Measurements from ENCODE around the gene CYP4A22. TPM values are rescaled to one million over a fixed set of nuclear protein-coding genes. Genes with fewer than 3 reads are reported as not detected.

CYP4A22 gene
- total and polyA plus RNA-seq, 9 of the 15 experiments (the other 6 are each of a cell fraction or from before 2014, with no cell fraction given) = 0.07 TPM; not detected in 8

GRCh38 chr1:47179988-47180563, 42.8 kb downstream of the CYP4A22 start (continued):
- no peak for TF ChIP-seq YBX1 (IDR thresholded peaks at IDR 0.05)
- TF ChIP-seq ZNF175 (CRISPR knock-in tag; IDR thresholded peaks at IDR 0.05; ENCODE audit: low read depth) = no peak
- no peak for TF ChIP-seq TFAM (CRISPR knock-in tag; conservative IDR thresholded peaks at IDR 0.05)
- peak; percentile 31; the same call in 1 of the 2 replicates for TF ChIP-seq ZNF766 (CRISPR knock-in tag; conservative IDR thresholded peaks at IDR 0.05)
- 0 out of 2 replicates have a peak, but pooled peaks have one; percentile 36 for TF ChIP-seq ZNF707 (CRISPR knock-in tag; conservative IDR thresholded peaks at IDR 0.05)
- TF ChIP-seq ZNF780A (CRISPR knock-in tag; IDR thresholded peaks at IDR 0.05) = no peak
- no peak for TF ChIP-seq SMAD3 (CRISPR knock-in tag; conservative IDR thresholded peaks at IDR 0.05)
- TF ChIP-seq U2AF2 (optimal IDR thresholded peaks at IDR 0.05; ENCODE audit: low read depth, low read length) = no peak
- peak; percentile 41 for TF ChIP-seq KDM5B (IDR thresholded peaks at IDR 0.05; ENCODE audit: insufficient replicate concordance, low read depth, low read length)
- TF ChIP-seq GABPA (tag; conservative IDR thresholded peaks at IDR 0.05; ENCODE audit: low read depth) = no peak
- peak; percentile 77 for TF ChIP-seq TCF3 (CRISPR knock-in tag; IDR thresholded peaks at IDR 0.05)
- peak; percentile 13 for TF ChIP-seq RBM25 (IDR thresholded peaks at IDR 0.05; ENCODE audit: low read depth, low read length, severe bottlenecking)
- no peak for TF ChIP-seq NR2C1 (IDR thresholded peaks at IDR 0.05)
- TF ChIP-seq NR2C1 (tag; IDR thresholded peaks at IDR 0.05) = no peak
- peak; percentile 42 for TF ChIP-seq MEIS2 (IDR thresholded peaks at IDR 0.05; ENCODE audit: partially characterized antibody)
- no peak for TF ChIP-seq ZNF143 (CRISPR knock-in tag; IDR thresholded peaks at IDR 0.05)
- no peak for TF ChIP-seq ZNF444 (CRISPR knock-in tag; IDR thresholded peaks at IDR 0.05)
- TF ChIP-seq BCOR (IDR thresholded peaks at IDR 0.05) = peak; percentile 86; the same call in 1 of the 2 replicates
- TF ChIP-seq POLR3G (IDR thresholded peaks at IDR 0.05; ENCODE audit: extremely low read depth, insufficient read length, insufficient replicate concordance) = no peak
- TF ChIP-seq HNRNPH1 (optimal IDR thresholded peaks at IDR 0.05; ENCODE audit: low read depth, low read length) = no peak
- TF ChIP-seq E2F8 (IDR thresholded peaks at IDR 0.05; ENCODE audit: low read depth, partially characterized antibody) = no peak
- no peak for TF ChIP-seq ZBTB34 (CRISPR knock-in tag; IDR thresholded peaks at IDR 0.05)
- no peak for TF ChIP-seq NR1H2 (CRISPR knock-in tag; IDR thresholded peaks at IDR 0.05)
- no peak for TF ChIP-seq OTX1 (CRISPR knock-in tag; IDR thresholded peaks at IDR 0.05)
- TF ChIP-seq RBBP5 (IDR thresholded peaks at IDR 0.05; ENCODE audit: borderline replicate concordance, insufficient read depth, low read length, poor library complexity, severe bottlenecking) = no peak
- peak; percentile 38; the same call in 1 of the 2 replicates for TF ChIP-seq SPI1 (IDR thresholded peaks at IDR 0.05; ENCODE audit: borderline replicate concordance, low read depth, low read length)
- no peak for TF ChIP-seq MEF2A (IDR thresholded peaks at IDR 0.05; ENCODE audit: control insufficient read depth, low read depth, low read length)

Measured in K562 (cell line).